NCI-H2171 (cell line): ENCODE measurements around the gene TREH.

Experiments used
- DNase-seq: peaks from one replicate; lab custom pipeline; 2025; lab: John Stamatoyannopoulos, UW

Gene TREH

DNA sequence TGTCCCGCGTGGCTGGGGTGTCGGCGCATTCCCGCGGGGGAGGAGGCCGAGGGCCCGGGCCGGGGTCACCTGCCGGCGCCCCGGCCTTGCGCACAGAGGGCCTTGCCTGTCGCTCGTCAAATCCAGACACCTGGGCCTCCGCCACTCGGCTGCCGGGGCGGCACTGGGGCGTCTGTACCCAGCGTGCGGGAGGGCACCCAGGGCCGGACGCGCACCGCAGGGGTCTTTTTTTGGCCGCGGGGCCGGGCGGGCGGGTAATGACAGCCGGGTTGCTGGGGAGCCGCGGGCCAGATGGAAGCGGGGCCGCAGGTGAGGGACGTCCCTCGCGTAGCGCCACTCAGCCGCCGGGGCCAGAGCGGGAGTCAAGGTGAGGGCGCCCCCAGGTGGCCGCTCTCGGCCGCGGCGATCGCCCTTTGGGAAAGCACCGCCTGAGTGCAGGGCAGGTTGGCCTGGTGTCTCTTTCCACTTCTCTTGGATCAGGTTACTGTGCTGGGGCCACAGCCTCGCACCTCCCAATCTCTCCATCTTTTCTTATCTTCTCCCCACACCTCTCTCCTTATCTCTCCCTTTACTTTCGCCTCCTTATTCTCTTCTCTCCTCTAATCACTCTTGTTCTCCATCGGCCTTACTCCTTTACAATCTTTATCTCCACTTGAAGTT is 68.5 kb downstream of the TREH start:
- DNase-seq: no peak

DNA sequence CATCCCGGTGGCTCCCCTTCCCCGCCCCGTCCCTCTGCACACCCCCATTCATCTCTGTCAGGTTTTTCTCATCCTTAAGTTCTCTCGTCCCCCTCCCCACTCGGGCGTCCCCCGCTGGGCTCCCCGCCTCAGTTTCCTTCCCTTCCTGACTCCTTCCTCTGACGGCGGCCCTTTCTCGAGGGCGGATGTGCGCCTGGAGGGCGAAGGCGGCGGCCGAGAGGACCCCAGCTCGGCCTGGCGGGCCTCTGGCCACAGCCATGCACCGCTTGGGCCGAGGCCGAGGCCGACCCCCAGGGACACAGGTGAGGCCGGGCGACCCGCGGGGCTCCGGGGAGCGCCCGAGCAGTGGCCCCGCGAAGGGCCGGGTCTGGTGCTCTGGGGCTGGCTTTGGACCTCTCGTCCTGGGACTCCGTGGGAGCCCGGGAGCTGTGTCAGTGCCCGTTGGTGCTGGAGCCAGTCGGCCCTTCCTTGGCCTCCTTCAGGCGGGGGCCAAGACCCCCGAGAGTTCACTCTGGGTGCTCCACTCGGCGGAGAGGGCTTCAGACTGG is 69.2 kb downstream of the TREH start:
- DNase-seq: no peak

DNA sequence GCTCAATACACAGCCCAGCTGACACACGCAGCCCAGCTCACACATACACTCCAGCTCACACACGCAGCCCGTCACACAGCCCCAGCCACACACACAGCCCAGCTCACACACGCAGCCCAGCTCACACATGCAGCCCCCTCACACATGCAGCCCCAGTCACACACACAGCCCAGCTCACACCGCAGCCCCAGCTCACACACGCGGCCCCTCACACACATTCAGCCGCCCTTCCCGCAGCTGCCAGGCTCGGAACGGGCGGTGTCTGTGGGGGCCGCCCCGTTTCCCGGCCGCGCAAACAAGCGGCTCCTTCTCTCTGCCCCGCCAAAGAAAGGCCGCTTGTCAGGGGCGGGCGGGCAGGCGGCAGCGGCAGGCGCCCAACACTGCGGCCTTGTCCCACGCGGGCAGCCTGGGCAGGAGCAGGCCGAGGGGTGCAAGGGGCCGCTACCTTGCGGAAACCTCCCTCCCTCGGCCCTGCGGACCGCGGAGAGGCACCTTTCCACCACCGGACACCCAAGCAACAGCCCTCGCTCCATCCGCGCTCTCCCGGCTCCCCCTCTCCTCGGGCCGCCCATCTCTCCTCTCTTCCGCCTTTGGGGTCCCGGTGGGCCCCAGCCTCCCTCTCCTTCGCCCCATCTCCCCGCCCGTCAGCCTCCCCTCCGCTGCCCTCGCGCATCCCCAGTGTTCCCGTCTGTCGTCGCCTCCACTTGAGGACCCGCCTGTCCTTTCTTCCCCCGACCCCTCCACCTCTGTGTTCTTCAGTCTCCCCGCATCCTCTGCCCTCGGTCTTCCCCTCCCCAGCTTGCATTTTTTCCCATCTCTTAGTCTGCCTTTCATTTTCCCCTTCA is 69.8 kb downstream of the TREH start:
- DNase-seq: no peak

DNA sequence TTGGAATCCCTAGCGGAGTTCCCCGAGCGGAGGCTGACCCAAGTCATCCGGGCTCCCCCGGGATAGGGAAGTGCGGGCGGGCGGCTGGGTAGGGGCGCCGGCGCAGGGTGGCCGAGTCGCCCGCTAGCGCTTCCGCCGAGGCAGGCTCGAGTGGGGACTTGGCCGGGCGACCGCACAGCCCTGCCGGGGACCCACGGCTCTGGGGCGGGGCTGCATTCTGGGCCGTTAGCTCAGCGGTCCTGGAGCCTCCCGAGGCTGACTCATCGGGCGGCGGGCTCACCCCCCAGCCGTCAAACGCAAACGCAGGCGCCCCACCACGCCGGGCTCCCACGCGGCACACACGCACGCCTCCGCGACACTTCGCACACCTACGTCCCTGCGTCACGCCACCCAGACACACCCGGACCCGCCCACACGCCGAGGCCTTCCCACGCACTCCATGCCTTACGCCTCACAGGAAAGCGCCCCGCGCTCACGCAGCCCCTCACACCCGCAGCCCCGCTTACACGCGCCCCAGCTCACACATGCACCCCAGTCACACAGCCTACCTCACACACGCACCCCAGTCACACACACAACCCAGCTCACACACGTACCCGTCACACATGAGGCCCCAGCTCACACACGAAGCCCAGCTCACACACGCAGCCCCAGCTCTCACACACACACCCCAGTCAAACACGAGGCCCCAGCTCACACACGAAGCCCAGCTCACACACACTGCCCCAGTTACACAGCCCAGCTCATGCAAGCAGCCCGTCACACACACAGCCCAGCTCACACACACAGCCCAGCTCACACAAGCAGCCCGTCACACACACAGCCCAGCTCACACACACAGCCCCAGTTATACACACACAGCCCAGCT is 70.9 kb downstream of the TREH start:
- no peak for DNase-seq

DNA sequence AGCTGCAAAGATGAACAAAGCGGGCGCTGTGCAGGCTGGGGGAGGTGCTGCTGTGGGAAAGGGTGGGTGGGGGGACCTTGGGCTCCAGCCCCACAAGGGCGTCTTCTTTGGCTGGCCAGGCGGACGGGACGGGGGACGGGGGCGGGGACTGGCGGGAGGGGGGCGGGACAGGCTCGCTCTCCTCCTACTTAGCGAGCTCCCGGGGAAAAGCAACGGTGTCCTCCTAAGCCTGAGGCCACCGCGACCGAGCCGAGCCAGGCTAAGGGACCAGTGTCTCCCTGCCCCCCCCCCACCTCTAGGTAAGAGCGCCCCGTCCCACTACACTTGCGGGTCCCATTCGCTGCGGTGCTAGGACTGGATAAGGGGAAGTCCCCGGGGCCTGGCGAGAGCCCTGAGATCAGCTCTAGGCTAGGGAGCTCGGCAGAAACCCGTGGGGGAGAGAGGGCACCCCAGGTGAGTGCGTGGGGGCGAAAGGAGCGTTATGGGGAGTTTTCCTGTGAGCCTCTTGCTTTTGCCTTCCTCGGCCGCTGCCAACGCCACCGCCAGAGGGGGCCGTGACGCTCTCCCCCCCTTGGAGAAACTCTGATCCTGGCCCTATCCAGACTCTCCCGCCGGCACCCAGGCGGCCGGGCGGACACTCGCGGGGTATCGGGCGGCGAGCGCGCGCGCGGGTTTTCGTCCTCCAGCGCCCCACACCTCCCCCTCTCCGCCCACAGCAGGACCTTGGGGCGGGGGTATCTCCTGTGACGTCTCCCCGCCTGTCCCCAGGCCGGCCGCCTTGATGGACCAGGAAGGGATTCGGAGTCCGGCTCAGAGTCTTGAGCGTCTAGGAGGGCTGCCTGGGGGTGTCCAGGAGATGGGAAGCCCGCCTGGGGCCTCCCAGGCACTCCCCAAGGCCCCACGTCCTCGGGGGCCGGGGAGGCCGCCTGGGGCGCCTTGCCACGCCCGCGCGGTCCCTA is 71.8 kb downstream of the TREH start, which contains the start of gene PHLDB1:
Gene PHLDB1 (plus strand): TSS at position 215 of the 959 bp plus-strand sequence. CDS start 6,222 bp downstream, outside the sequence.
- no peak for DNase-seq
